ENCODE measurements around the gene PDE11A.

DNA sequence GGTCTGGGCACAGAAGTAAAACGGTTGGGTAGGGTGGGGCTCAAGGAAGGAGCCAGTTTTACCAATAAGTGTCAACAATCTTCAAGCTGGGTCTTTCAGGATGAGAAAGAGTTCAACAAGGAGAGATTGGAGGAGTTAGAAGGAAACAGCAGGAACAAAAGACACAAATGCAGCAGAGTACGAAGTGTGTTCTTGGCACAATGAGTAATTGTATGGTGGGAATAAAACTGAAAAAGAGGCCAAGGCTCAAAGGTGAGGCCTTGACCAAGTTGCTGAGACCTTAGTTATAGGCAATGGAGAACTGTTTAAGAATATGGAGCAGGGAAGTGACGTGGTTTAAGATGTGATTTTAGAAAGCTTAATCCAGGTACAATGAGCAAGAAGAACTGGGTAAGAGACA lies 230.3 kb downstream of the PDE11A start:
- TF ChIP-seq EZH2 (IDR thresholded peaks at IDR 0.05), result no peak
- TF ChIP-seq CTCF (IDR thresholded peaks at IDR 0.05 in 2 of 3, conservative IDR thresholded peaks at IDR 0.05 in 1 of 3; ENCODE audit: borderline replicate concordance in 1 of 3, insufficient read depth in 1 of 3, low read depth in 2 of 3, low read length in 2 of 3), result no peak
- TF ChIP-seq, protein P1, sequence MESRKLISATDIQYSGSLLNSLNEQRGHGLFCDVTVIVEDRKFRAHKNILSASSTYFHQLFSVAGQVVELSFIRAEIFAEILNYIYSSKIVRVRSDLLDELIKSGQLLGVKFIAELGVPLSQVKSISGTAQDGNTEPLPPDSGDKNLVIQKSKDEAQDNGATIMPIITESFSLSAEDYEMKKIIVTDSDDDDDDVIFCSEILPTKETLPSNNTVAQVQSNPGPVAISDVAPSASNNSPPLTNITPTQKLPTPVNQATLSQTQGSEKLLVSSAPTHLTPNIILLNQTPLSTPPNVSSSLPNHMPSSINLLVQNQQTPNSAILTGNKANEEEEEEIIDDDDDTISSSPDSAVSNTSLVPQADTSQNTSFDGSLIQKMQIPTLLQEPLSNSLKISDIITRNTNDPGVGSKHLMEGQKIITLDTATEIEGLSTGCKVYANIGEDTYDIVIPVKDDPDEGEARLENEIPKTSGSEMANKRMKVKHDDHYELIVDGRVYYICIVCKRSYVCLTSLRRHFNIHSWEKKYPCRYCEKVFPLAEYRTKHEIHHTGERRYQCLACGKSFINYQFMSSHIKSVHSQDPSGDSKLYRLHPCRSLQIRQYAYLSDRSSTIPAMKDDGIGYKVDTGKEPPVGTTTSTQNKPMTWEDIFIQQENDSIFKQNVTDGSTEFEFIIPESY (IDR thresholded peaks at IDR 0.05; ENCODE audit: extremely low read depth, insufficient replicate concordance, low read length), result no peak
- no peak for TF ChIP-seq SIN3A (IDR thresholded peaks at IDR 0.05; ENCODE audit: low read depth)
- TF ChIP-seq, protein P2, sequence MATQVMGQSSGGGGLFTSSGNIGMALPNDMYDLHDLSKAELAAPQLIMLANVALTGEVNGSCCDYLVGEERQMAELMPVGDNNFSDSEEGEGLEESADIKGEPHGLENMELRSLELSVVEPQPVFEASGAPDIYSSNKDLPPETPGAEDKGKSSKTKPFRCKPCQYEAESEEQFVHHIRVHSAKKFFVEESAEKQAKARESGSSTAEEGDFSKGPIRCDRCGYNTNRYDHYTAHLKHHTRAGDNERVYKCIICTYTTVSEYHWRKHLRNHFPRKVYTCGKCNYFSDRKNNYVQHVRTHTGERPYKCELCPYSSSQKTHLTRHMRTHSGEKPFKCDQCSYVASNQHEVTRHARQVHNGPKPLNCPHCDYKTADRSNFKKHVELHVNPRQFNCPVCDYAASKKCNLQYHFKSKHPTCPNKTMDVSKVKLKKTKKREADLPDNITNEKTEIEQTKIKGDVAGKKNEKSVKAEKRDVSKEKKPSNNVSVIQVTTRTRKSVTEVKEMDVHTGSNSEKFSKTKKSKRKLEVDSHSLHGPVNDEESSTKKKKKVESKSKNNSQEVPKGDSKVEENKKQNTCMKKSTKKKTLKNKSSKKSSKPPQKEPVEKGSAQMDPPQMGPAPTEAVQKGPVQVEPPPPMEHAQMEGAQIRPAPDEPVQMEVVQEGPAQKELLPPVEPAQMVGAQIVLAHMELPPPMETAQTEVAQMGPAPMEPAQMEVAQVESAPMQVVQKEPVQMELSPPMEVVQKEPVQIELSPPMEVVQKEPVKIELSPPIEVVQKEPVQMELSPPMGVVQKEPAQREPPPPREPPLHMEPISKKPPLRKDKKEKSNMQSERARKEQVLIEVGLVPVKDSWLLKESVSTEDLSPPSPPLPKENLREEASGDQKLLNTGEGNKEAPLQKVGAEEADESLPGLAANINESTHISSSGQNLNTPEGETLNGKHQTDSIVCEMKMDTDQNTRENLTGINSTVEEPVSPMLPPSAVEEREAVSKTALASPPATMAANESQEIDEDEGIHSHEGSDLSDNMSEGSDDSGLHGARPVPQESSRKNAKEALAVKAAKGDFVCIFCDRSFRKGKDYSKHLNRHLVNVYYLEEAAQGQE (IDR thresholded peaks at IDR 0.05; ENCODE audit: low read depth), result no peak
- no peak for TF ChIP-seq CEBPB (IDR thresholded peaks at IDR 0.05; ENCODE audit: low read depth)
- no peak for TF ChIP-seq POLR2A (IDR thresholded peaks at IDR 0.05; ENCODE audit: borderline replicate concordance, extremely low read depth, insufficient read depth, insufficient read length)
- TF ChIP-seq ZNF274 (IDR thresholded peaks at IDR 0.05; ENCODE audit: low read depth, low read length), result no peak
- TF ChIP-seq JUND (IDR thresholded peaks at IDR 0.05), result no peak
- no peak for TF ChIP-seq POLR2AphosphoS5 (IDR thresholded peaks at IDR 0.05; ENCODE audit: low read depth, low read length)
